22Rv1 (cell line): ENCODE results near the gene RBMS1.

Experiments
- ZFX ChIP-seq: fragments of 450-650 bp; IDR thresholded peaks from 2 replicates; pipeline ENCODE4 v1.6.1; 2017; ENCODE audit warnings: antibody characterized with exemption, borderline replicate concordance
- TF ChIP-seq, protein P1 (sequence below): fragments of 450-650 bp; IDR thresholded peaks from 2 replicates; pipeline ENCODE4 v1.5.1; 2017; ENCODE audit warnings: mild to moderate bottlenecking

DNA sequence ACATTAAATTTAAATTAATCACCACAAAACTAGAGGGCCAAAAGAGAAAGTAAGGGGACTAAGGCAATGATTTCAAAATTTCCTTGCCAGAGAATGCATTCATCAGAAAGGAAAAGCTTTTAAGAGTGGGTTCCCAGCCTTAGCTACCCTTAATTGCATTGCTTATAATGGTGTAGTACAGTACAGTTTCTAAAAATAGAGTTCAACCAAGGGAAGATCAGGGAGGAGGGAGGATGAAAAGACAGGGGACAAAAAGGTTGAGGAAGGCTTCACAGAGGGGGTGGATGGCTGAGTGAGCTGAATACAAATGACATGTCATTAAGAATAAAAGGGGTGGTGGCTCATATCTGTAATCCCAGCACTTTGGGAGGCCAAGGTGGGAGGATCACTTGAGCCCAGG lies 119.9 kb downstream of the RBMS1 start:
- TF ChIP-seq, protein P1, sequence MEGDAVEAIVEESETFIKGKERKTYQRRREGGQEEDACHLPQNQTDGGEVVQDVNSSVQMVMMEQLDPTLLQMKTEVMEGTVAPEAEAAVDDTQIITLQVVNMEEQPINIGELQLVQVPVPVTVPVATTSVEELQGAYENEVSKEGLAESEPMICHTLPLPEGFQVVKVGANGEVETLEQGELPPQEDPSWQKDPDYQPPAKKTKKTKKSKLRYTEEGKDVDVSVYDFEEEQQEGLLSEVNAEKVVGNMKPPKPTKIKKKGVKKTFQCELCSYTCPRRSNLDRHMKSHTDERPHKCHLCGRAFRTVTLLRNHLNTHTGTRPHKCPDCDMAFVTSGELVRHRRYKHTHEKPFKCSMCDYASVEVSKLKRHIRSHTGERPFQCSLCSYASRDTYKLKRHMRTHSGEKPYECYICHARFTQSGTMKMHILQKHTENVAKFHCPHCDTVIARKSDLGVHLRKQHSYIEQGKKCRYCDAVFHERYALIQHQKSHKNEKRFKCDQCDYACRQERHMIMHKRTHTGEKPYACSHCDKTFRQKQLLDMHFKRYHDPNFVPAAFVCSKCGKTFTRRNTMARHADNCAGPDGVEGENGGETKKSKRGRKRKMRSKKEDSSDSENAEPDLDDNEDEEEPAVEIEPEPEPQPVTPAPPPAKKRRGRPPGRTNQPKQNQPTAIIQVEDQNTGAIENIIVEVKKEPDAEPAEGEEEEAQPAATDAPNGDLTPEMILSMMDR = no peak
- no peak for TF ChIP-seq ZFX
